Astrocyte (in vitro differentiated cells and primary cell): ENCODE data around the gene DENND1C. TPM values are rescaled to one million over a fixed set of nuclear protein-coding genes. Genes with fewer than 3 reads are reported as not detected.
A peak's percentile ranks its signal among the peaks of the same experiment; 100 is the strongest.

ENCODE experiments used
- DNase-seq: peaks from one replicate; pipeline ENCODE4 v3.0.0-alpha.2; 2010; ENCODE audit warnings: low read depth
- FAIRE-seq: peaks from 2 replicates; lab custom pipeline; 2011; peaks lifted over from hg19 to GRCh38; lab: Jason Lieb, UNC
- H2AFZ ChIP-seq: 2 replicates; pipeline ENCODE4 v1.6.0; 2012; ENCODE audit warnings: low read depth, low read length, inconsistent platforms
- H3K27ac ChIP-seq: 2 replicates; pipeline ENCODE4 v1.5.1; 2011; ENCODE audit warnings: low read depth, low read length, inconsistent platforms
- H3K27me3 ChIP-seq: 2 replicates; pipeline ENCODE4 v1.6.0; 2011; ENCODE audit warnings: low read length, inconsistent platforms; ENCODE audit not compliant: insufficient read depth
- H3K36me3 ChIP-seq: 2 replicates; pipeline ENCODE4 v1.5.1; 2011; ENCODE audit warnings: low read length, inconsistent platforms; ENCODE audit not compliant: insufficient read depth
- H3K4me1 ChIP-seq: 2 replicates; pipeline ENCODE4 v1.5.1; 2011; ENCODE audit warnings: low read length, inconsistent platforms; ENCODE audit not compliant: insufficient read depth
- H3K4me2 ChIP-seq: 2 replicates; pipeline ENCODE4 v1.6.0; 2012; ENCODE audit warnings: low read length, inconsistent platforms
- H3K4me3 ChIP-seq: 2 replicates; pipeline ENCODE4 v1.5.1; 2011; ENCODE audit warnings: low read depth, mild to moderate bottlenecking, low read length, inconsistent platforms; ENCODE audit not compliant: insufficient read depth
- H3K79me2 ChIP-seq: 2 replicates; pipeline ENCODE4 v1.6.0; 2012; ENCODE audit warnings: mild to moderate bottlenecking, low read length, inconsistent platforms; ENCODE audit not compliant: insufficient read depth
- H3K9ac ChIP-seq: 2 replicates; pipeline ENCODE4 v1.6.0; 2012; ENCODE audit warnings: mild to moderate bottlenecking, low read length, inconsistent platforms
- H3K9me3 ChIP-seq: 2 replicates; pipeline ENCODE4 v1.5.1; 2012; ENCODE audit warnings: low read depth, mild to moderate bottlenecking, low read length, inconsistent platforms; ENCODE audit not compliant: insufficient read depth
- H4K20me1 ChIP-seq: 2 replicates; pipeline ENCODE4 v1.6.0; 2012; ENCODE audit warnings: low read length, inconsistent platforms; ENCODE audit not compliant: insufficient read depth
- H3K27ac Mint-ChIP-seq: one replicate; pipeline ENCODE4 v1.8.0; 2021; ENCODE audit warnings: mild to moderate bottlenecking, mixed read lengths; ENCODE audit not compliant: unreplicated experiment
- H3K27me3 Mint-ChIP-seq: one replicate; pipeline ENCODE4 v1.8.0; 2021; ENCODE audit warnings: low read depth, mixed read lengths; ENCODE audit not compliant: unreplicated experiment
- H3K36me3 Mint-ChIP-seq: one replicate; pipeline ENCODE4 v1.8.0; 2021; ENCODE audit warnings: low read depth, mixed read lengths; ENCODE audit not compliant: unreplicated experiment
- H3K4me1 Mint-ChIP-seq: one replicate; pipeline ENCODE4 v1.8.0; 2021; ENCODE audit warnings: low read depth, mixed read lengths; ENCODE audit not compliant: unreplicated experiment
- H3K4me3 Mint-ChIP-seq: one replicate; pipeline ENCODE4 v1.8.0; 2021; ENCODE audit warnings: mild to moderate bottlenecking, moderate library complexity, mixed read lengths; ENCODE audit not compliant: unreplicated experiment
- H3K9me3 Mint-ChIP-seq: one replicate; pipeline ENCODE4 v1.8.0; 2021; ENCODE audit warnings: mild to moderate bottlenecking, mixed read lengths; ENCODE audit not compliant: unreplicated experiment
- CTCF ChIP-seq: IDR thresholded peaks from 2 replicates; pipeline ENCODE4 v1.5.1; 2011; ENCODE audit warnings: low read depth, mild to moderate bottlenecking, inconsistent platforms, low read length, moderate library complexity; ENCODE audit not compliant: insufficient read depth
- EZH2 ChIP-seq: IDR thresholded peaks from 2 replicates; pipeline ENCODE4 v1.6.1; 2012; ENCODE audit warnings: mild to moderate bottlenecking, low read length, inconsistent platforms; ENCODE audit not compliant: insufficient read depth
- total RNA-seq: library from RNA; stranded (reverse); gene quantifications from 2 replicates; pipeline ENCODE4 v1.2.1, GENCODE V29; 2021

DENND1C gene
- total RNA-seq, 1 donor from 2014 or later = not detected

GRCh38 chr19:6423499-6424194, 57.9 kb downstream of the DENND1C start:
- no peaks in the 10 kb centered on the region for H3K27me3 Mint-ChIP-seq
- peaks cover 55% of the 10 kb centered on the region for H4K20me1 ChIP-seq
- peaks cover 11% of the 10 kb centered on the region for H3K4me1 ChIP-seq
- H3K36me3 ChIP-seq = peaks cover 26% of the 10 kb centered on the region
- FAIRE-seq (no peak), DNase-seq (peak; percentile 25)
- peaks cover 10% of the 10 kb centered on the region for H3K4me1 Mint-ChIP-seq
- H3K27ac Mint-ChIP-seq = peak overlapping the region; percentile 90
- H2AFZ ChIP-seq = peak overlapping the region; percentile 6
- peaks cover 4% of the 10 kb centered on the region for H3K9me3 ChIP-seq
- H3K4me3 Mint-ChIP-seq = peak overlapping the region; percentile 95
- no peaks in the 10 kb centered on the region for H3K27me3 ChIP-seq
- TF ChIP-seq EZH2 = no peak
- TF ChIP-seq CTCF = no peak
- peaks cover 3% of the 10 kb centered on the region for H3K9me3 Mint-ChIP-seq
- peaks cover 6% of the 10 kb centered on the region for H3K36me3 Mint-ChIP-seq
- peak overlapping the region; percentile 94 for H3K4me3 ChIP-seq
- peak overlapping the region; percentile 51 for H3K27ac ChIP-seq
- peak overlapping the region; percentile 97 for H3K9ac ChIP-seq
- H3K79me2 ChIP-seq = peaks cover 55% of the 10 kb centered on the region
- H3K4me2 ChIP-seq = peak overlapping the region; percentile 99

GRCh38 chr19:6421075-6422014, 60.2 kb downstream of the DENND1C start:
- Histone ChIP-seq H3K27ac (no peak overlapping the region), H2AFZ (no peak overlapping the region), H3K9me3 (peaks cover 4% of the 10 kb centered on the region), H3K79me2 (peaks cover 65% of the 10 kb centered on the region), H4K20me1 (peaks cover 70% of the 10 kb centered on the region), H3K9ac (peak overlapping the region; percentile 97), H3K4me2 (no peak overlapping the region), H3K4me3 (no peak overlapping the region), H3K4me1 (peaks cover 11% of the 10 kb centered on the region), H3K27me3 (no peaks in the 10 kb centered on the region), H3K36me3 (peaks cover 28% of the 10 kb centered on the region)
- no peak overlapping the region for H3K4me3 Mint-ChIP-seq
- no peak overlapping the region for H3K27ac Mint-ChIP-seq
- DNase-seq (no peak), FAIRE-seq (no peak)
- peaks cover 10% of the 10 kb centered on the region for H3K4me1 Mint-ChIP-seq
- no peaks in the 10 kb centered on the region for H3K27me3 Mint-ChIP-seq
- peaks cover 3% of the 10 kb centered on the region for H3K9me3 Mint-ChIP-seq
- TF ChIP-seq EZH2 (no peak), CTCF (no peak)
- H3K36me3 Mint-ChIP-seq = peaks cover 6% of the 10 kb centered on the region
